SK-N-SH treated with all-trans-retinoic acid at 6 μM for 48 hours (cell line): ENCODE results near the gene MLLT1.

Experiments
- ATAC-seq: fragments of 200-7000 bp; cut with Tn5 transposase; 3 replicates; pipeline ENCODE4 v1.9.1; 2020; ENCODE audit warnings: mild to moderate bottlenecking, moderate library complexity
- ARNTL ChIP-seq: fragments of 450-650 bp; formaldehyde crosslinking; IDR thresholded peaks from 2 replicates; pipeline ENCODE4 v1.5.0; 2020; ENCODE audit warnings: low read depth, mild to moderate bottlenecking, moderate library complexity, borderline replicate concordance
- BACH2 ChIP-seq: fragments of 250-450 bp; sonication (Bioruptor Pico); IDR thresholded peaks from 2 replicates; pipeline ENCODE4 v1.9.0; 2021; ENCODE audit warnings: mild to moderate bottlenecking, borderline replicate concordance
- CSDC2 ChIP-seq: fragments of 250-450 bp; sonication (Bioruptor Pico); IDR thresholded peaks from 2 replicates; pipeline ENCODE4 v1.5.0; 2020; ENCODE audit warnings: mild to moderate bottlenecking, moderate library complexity
- ESRRG ChIP-seq: fragments of 250-450 bp; sonication (Bioruptor Pico); IDR thresholded peaks from 2 replicates; pipeline ENCODE4 v1.6.1; 2021; ENCODE audit warnings: mild to moderate bottlenecking
- GLIS3 ChIP-seq: fragments of 250-450 bp; sonication (Bioruptor Pico); IDR thresholded peaks from 2 replicates; pipeline ENCODE4 v1.5.0; 2020; ENCODE audit warnings: mild to moderate bottlenecking, moderate library complexity
- ISL1 ChIP-seq: fragments of 250-450 bp; sonication (Bioruptor Pico); IDR thresholded peaks from 2 replicates; pipeline ENCODE4 v2.1.2; 2022; ENCODE audit warnings: mild to moderate bottlenecking, moderate library complexity
- OSR1 ChIP-seq: fragments of 250-450 bp; sonication (Bioruptor Pico); IDR thresholded peaks from 2 replicates; pipeline ENCODE4 v1.8.0; 2022; ENCODE audit warnings: moderate library complexity, mild to moderate bottlenecking, inconsistent platforms
- PPARA ChIP-seq: fragments of 250-450 bp; sonication (Bioruptor Pico); IDR thresholded peaks from 2 replicates; pipeline ENCODE4 v1.5.0; 2020; ENCODE audit warnings: mild to moderate bottlenecking, borderline replicate concordance
- RARB ChIP-seq: fragments of 250-450 bp; sonication (Bioruptor Pico); IDR thresholded peaks from 2 replicates; pipeline ENCODE4 v1.8.0; 2021; ENCODE audit warnings: mild to moderate bottlenecking, moderate library complexity
- SNAI2 ChIP-seq: fragments of 250-450 bp; sonication (Bioruptor Pico); IDR thresholded peaks from 2 replicates; pipeline ENCODE4 v1.5.0; 2020; ENCODE audit warnings: mild to moderate bottlenecking, moderate library complexity
- TCF4 ChIP-seq: fragments of 250-450 bp; sonication (Bioruptor Pico); IDR thresholded peaks from 2 replicates; pipeline ENCODE4 v1.8.0; 2021; ENCODE audit warnings: mild to moderate bottlenecking, moderate library complexity, borderline replicate concordance
- TOX ChIP-seq: fragments of 250-450 bp; sonication (Bioruptor Pico); IDR thresholded peaks from 2 replicates; pipeline ENCODE4 v1.8.0; 2021; ENCODE audit warnings: mild to moderate bottlenecking, moderate library complexity, borderline replicate concordance
- ZC3H10 ChIP-seq: fragments of 250-450 bp; sonication (Bioruptor Pico); IDR thresholded peaks from 2 replicates; pipeline ENCODE4 v1.5.1; 2021; ENCODE audit warnings: mild to moderate bottlenecking, moderate library complexity
- ZFP3 ChIP-seq: fragments of 250-450 bp; sonication (Bioruptor Pico); IDR thresholded peaks from 2 replicates; pipeline ENCODE4 v1.5.0; 2020; ENCODE audit warnings: mild to moderate bottlenecking, moderate library complexity
- ZFP30 ChIP-seq: fragments of 450-650 bp; formaldehyde crosslinking; IDR thresholded peaks from 2 replicates; pipeline ENCODE4 v1.5.0; 2022; ENCODE audit warnings: mild to moderate bottlenecking, moderate library complexity
- ZNF565 ChIP-seq: fragments of 450-650 bp; formaldehyde crosslinking; conservative IDR thresholded peaks from 2 replicates; pipeline ENCODE4 v1.5.0; 2020; ENCODE audit warnings: low read depth, mild to moderate bottlenecking, moderate library complexity
- ZNF70 ChIP-seq: fragments of 450-650 bp; formaldehyde crosslinking; IDR thresholded peaks from 2 replicates; pipeline ENCODE4 v1.5.0; 2020; ENCODE audit warnings: mild to moderate bottlenecking, moderate library complexity
- ZNF8 ChIP-seq: fragments of 450-650 bp; formaldehyde crosslinking; IDR thresholded peaks from 2 replicates; pipeline ENCODE4 v1.5.0; 2020; ENCODE audit warnings: mild to moderate bottlenecking, moderate library complexity
- TF ChIP-seq, protein P1 (sequence below): fragments of 250-450 bp; sonication (Bioruptor Pico); IDR thresholded peaks from 2 replicates; pipeline ENCODE4 v1.8.0; 2020; ENCODE audit warnings: mild to moderate bottlenecking, moderate library complexity, borderline replicate concordance
- TF ChIP-seq, protein P2 (sequence below): fragments of 250-450 bp; sonication (Bioruptor Pico); IDR thresholded peaks from 2 replicates; pipeline ENCODE4 v1.5.0; 2020; ENCODE audit warnings: mild to moderate bottlenecking, moderate library complexity
- TF ChIP-seq, protein P3 (sequence below): fragments of 250-450 bp; sonication (Bioruptor Pico); IDR thresholded peaks from 2 replicates; pipeline ENCODE4 v1.5.1; 2020; ENCODE audit warnings: low read depth, mild to moderate bottlenecking, moderate library complexity
- TF ChIP-seq, protein P4 (sequence below): fragments of 250-450 bp; sonication (Bioruptor Pico); IDR thresholded peaks from 2 replicates; pipeline ENCODE4 v1.8.0; 2021; ENCODE audit warnings: low read depth, mild to moderate bottlenecking, moderate library complexity, borderline replicate concordance
- TF ChIP-seq, protein P5 (sequence below): fragments of 250-450 bp; sonication (Bioruptor Pico); IDR thresholded peaks from 2 replicates; pipeline ENCODE4 v1.5.1; 2021; ENCODE audit warnings: mild to moderate bottlenecking, moderate library complexity

MLLT1 gene

DNA sequence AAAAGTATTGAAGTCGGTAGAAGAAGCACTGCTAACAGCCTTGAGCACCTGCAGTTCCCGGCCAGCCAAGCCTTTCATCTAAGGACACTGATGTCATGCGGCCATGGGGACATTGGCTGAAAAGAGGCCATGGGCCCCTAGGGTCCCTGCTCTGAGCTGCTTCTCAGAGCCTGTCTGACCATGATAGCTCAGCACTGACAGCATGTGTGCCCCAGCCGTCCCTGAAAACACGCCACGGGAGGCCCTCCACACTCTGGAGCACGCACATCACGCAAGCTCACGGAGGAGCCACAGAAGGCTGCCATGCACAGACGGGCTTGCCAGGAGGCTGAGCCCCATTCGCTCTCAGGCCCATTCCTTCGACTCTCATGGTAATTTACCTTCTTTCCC is 51.8 kb downstream of the MLLT1 start:
- TF ChIP-seq OSR1 (CRISPR knock-in tag) (no peak), ZNF565 (CRISPR knock-in tag) (no peak), ZNF8 (CRISPR knock-in tag) (no peak), GLIS3 (no peak), RARB (CRISPR knock-in tag) (no peak), CSDC2 (CRISPR knock-in tag) (no peak), TOX (no peak), BACH2 (CRISPR knock-in tag) (no peak), ARNTL (CRISPR knock-in tag) (no peak), SNAI2 (no peak), ZNF70 (no peak), TCF4 (CRISPR knock-in tag) (no peak), ISL1 (CRISPR knock-in tag) (no peak), ESRRG (CRISPR knock-in tag) (no peak), ZFP30 (CRISPR knock-in tag) (no peak)
- TF ChIP-seq, protein P1, sequence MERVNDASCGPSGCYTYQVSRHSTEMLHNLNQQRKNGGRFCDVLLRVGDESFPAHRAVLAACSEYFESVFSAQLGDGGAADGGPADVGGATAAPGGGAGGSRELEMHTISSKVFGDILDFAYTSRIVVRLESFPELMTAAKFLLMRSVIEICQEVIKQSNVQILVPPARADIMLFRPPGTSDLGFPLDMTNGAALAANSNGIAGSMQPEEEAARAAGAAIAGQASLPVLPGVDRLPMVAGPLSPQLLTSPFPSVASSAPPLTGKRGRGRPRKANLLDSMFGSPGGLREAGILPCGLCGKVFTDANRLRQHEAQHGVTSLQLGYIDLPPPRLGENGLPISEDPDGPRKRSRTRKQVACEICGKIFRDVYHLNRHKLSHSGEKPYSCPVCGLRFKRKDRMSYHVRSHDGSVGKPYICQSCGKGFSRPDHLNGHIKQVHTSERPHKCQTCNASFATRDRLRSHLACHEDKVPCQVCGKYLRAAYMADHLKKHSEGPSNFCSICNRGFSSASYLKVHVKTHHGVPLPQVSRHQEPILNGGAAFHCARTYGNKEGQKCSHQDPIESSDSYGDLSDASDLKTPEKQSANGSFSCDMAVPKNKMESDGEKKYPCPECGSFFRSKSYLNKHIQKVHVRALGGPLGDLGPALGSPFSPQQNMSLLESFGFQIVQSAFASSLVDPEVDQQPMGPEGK (CRISPR knock-in tag), result no peak
- TF ChIP-seq, protein P2, sequence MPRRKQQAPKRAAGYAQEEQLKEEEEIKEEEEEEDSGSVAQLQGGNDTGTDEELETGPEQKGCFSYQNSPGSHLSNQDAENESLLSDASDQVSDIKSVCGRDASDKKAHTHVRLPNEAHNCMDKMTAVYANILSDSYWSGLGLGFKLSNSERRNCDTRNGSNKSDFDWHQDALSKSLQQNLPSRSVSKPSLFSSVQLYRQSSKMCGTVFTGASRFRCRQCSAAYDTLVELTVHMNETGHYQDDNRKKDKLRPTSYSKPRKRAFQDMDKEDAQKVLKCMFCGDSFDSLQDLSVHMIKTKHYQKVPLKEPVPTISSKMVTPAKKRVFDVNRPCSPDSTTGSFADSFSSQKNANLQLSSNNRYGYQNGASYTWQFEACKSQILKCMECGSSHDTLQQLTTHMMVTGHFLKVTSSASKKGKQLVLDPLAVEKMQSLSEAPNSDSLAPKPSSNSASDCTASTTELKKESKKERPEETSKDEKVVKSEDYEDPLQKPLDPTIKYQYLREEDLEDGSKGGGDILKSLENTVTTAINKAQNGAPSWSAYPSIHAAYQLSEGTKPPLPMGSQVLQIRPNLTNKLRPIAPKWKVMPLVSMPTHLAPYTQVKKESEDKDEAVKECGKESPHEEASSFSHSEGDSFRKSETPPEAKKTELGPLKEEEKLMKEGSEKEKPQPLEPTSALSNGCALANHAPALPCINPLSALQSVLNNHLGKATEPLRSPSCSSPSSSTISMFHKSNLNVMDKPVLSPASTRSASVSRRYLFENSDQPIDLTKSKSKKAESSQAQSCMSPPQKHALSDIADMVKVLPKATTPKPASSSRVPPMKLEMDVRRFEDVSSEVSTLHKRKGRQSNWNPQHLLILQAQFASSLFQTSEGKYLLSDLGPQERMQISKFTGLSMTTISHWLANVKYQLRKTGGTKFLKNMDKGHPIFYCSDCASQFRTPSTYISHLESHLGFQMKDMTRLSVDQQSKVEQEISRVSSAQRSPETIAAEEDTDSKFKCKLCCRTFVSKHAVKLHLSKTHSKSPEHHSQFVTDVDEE (CRISPR knock-in tag), result no peak
- TF ChIP-seq, protein P3, sequence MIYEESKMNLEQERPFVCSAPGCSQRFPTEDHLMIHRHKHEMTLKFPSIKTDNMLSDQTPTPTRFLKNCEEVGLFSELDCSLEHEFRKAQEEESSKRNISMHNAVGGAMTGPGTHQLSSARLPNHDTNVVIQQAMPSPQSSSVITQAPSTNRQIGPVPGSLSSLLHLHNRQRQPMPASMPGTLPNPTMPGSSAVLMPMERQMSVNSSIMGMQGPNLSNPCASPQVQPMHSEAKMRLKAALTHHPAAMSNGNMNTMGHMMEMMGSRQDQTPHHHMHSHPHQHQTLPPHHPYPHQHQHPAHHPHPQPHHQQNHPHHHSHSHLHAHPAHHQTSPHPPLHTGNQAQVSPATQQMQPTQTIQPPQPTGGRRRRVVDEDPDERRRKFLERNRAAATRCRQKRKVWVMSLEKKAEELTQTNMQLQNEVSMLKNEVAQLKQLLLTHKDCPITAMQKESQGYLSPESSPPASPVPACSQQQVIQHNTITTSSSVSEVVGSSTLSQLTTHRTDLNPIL (CRISPR knock-in tag), result no peak
- TF ChIP-seq, protein P4, sequence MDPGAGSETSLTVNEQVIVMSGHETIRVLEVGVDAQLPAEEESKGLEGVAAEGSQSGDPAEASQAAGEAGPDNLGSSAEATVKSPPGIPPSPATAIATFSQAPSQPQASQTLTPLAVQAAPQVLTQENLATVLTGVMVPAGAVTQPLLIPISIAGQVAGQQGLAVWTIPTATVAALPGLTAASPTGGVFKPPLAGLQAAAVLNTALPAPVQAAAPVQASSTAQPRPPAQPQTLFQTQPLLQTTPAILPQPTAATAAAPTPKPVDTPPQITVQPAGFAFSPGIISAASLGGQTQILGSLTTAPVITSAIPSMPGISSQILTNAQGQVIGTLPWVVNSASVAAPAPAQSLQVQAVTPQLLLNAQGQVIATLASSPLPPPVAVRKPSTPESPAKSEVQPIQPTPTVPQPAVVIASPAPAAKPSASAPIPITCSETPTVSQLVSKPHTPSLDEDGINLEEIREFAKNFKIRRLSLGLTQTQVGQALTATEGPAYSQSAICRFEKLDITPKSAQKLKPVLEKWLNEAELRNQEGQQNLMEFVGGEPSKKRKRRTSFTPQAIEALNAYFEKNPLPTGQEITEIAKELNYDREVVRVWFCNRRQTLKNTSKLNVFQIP (CRISPR knock-in tag), result no peak
- no peak for ATAC-seq

DNA sequence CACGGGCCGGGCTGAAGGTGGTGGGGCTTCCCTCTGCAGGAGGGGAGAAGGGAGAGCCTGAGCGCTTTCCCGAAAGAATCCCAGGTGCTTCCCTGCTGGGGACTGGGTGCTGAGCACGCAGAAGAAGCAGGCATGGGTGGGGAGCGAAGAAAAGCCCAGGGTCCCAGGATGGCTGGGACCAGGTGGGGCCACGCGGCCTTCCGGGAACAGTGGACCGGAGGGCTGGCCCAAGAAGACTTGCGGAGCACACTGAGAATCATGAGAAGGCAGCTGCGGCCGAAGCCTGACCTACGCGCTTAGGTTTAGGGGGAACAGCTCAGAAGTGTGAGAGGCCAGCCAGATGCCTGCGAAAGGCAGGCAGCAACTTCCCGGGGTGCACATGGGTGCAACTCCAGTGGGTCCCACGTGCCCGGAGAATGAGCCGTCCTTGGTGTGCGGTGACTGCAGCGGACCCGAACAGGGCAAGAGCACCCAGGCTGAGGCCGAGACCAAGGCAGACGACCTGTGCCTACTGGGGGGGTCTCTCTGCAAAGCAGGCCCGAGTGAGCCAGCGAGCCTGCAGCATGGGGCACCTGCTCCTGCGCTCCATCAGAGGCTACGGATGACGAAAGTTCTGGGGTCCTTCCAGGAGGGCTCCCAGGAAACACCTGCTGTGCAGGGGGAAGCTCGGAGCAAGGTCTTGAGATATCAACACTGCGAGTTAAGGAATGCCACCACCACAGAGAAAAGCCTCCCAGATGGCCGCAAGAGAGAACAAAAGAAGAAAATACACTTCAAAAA is 52.4 kb downstream of the MLLT1 start:
- ATAC-seq, result no peak
- TF ChIP-seq ZC3H10 (CRISPR knock-in tag), result no peak
- TF ChIP-seq, protein P3 (CRISPR knock-in tag), result no peak
- no peak for TF ChIP-seq ZFP3
- no peak for TF ChIP-seq ZNF70
- no peak for TF ChIP-seq ZNF8 (CRISPR knock-in tag)
- TF ChIP-seq GLIS3, result no peak
- no peak for TF ChIP-seq ZNF565 (CRISPR knock-in tag)
- TF ChIP-seq, protein P4 (CRISPR knock-in tag), result no peak
- no peak for TF ChIP-seq RARB (CRISPR knock-in tag)
- no peak for TF ChIP-seq TOX
- no peak for TF ChIP-seq ZFP30 (CRISPR knock-in tag)
- TF ChIP-seq ESRRG (CRISPR knock-in tag), result no peak
- TF ChIP-seq PPARA, result no peak
- TF ChIP-seq, protein P5, sequence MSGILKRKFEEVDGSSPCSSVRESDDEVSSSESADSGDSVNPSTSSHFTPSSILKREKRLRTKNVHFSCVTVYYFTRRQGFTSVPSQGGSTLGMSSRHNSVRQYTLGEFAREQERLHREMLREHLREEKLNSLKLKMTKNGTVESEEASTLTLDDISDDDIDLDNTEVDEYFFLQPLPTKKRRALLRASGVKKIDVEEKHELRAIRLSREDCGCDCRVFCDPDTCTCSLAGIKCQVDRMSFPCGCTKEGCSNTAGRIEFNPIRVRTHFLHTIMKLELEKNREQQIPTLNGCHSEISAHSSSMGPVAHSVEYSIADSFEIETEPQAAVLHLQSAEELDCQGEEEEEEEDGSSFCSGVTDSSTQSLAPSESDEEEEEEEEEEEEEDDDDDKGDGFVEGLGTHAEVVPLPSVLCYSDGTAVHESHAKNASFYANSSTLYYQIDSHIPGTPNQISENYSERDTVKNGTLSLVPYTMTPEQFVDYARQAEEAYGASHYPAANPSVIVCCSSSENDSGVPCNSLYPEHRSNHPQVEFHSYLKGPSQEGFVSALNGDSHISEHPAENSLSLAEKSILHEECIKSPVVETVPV (CRISPR knock-in tag), result no peak
- TF ChIP-seq, protein P2 (CRISPR knock-in tag), result no peak
- TF ChIP-seq SNAI2, result no peak
